Neural progenitor cell (in vitro differentiated cells): ENCODE data around the gene DOCK9. TPM values are rescaled to one million over a fixed set of nuclear protein-coding genes. Genes with fewer than 3 reads are reported as not detected.

Experiments
- DNase-seq: peaks from one replicate; pipeline ENCODE4 v3.0.0-alpha.2; 2016; ENCODE audit warnings: low spot score
- H2AFZ ChIP-seq: fragments of 200-600 bp; sonication (generic); replicated peaks from 2 replicates; pipeline ENCODE4 v1.6.1; 2016; ENCODE audit warnings: antibody characterized with exemption
- H3F3A ChIP-seq: fragments of 200-600 bp; sonication (generic); 2 replicates; pipeline ENCODE4 v1.6.1; 2016; ENCODE audit warnings: antibody characterized with exemption, low read depth
- H3K27ac ChIP-seq: fragments of 200-600 bp; sonication (generic); 2 replicates; pipeline ENCODE4 v1.5.1; 2016; ENCODE audit warnings: mild to moderate bottlenecking
- H3K27me3 ChIP-seq: fragments of 200-600 bp; sonication (generic); 2 replicates; pipeline ENCODE4 v1.6.1; 2016; ENCODE audit warnings: mild to moderate bottlenecking, moderate library complexity
- H3K36me3 ChIP-seq: fragments of 200-600 bp; sonication (generic); 2 replicates; pipeline ENCODE4 v1.5.1; 2016
- H3K4me1 ChIP-seq: fragments of 200-600 bp; sonication (generic); 2 replicates; pipeline ENCODE4 v1.6.1; 2016; ENCODE audit warnings: mixed run types
- H3K4me2 ChIP-seq: fragments of 200-600 bp; sonication (generic); 2 replicates; pipeline ENCODE4 v1.6.1; 2016
- H3K4me3 ChIP-seq: fragments of 200-600 bp; sonication (generic); 2 replicates; pipeline ENCODE4 v1.5.1; 2016
- H3K79me2 ChIP-seq: fragments of 200-600 bp; sonication (generic); 2 replicates; pipeline ENCODE4 v1.6.1; 2016; ENCODE audit warnings: low read depth
- H3K9ac ChIP-seq: fragments of 200-600 bp; sonication (generic); 2 replicates; pipeline ENCODE4 v1.6.1; 2016
- H3K9me3 ChIP-seq: fragments of 200-600 bp; sonication (generic); 2 replicates; pipeline ENCODE4 v1.5.1; 2016; ENCODE audit warnings: low read depth
- H4K20me1 ChIP-seq: fragments of 200-600 bp; sonication (generic); 2 replicates; pipeline ENCODE4 v1.6.1; 2016; ENCODE audit warnings: low read depth
- H3K27ac Mint-ChIP-seq: 3 replicates; pipeline ENCODE4 v1.8.0; 2021; ENCODE audit warnings: mixed read lengths
- H3K27me3 Mint-ChIP-seq: 2 replicates; pipeline ENCODE4 v1.8.0; 2022; ENCODE audit warnings: low read depth, mild to moderate bottlenecking, inconsistent platforms, moderate library complexity, mixed read lengths; ENCODE audit not compliant: insufficient read depth
- H3K36me3 Mint-ChIP-seq: 3 replicates; pipeline ENCODE4 v1.8.0; 2021; ENCODE audit warnings: mixed read lengths
- H3K4me1 Mint-ChIP-seq: 3 replicates; pipeline ENCODE4 v1.8.0; 2021; ENCODE audit warnings: mixed read lengths
- H3K4me3 Mint-ChIP-seq: 3 replicates; pipeline ENCODE4 v1.8.0; 2021; ENCODE audit warnings: mild to moderate bottlenecking, moderate library complexity, mixed read lengths
- H3K9me3 Mint-ChIP-seq: 3 replicates; pipeline ENCODE4 v1.8.0; 2020; ENCODE audit warnings: mixed read lengths
- EZH2 ChIP-seq: fragments of 200-600 bp; sonication (generic); IDR thresholded peaks from 2 replicates; pipeline ENCODE4 v1.6.1; 2017; ENCODE audit warnings: antibody characterized with exemption, mild to moderate bottlenecking, moderate library complexity
- EZH2phosphoT487 ChIP-seq: fragments of 200-600 bp; sonication (generic); IDR thresholded peaks from 2 replicates; pipeline ENCODE4 v1.6.1; 2017; ENCODE audit warnings: antibody characterized with exemption
- total RNA-seq: library from RNA; depleted of rRNA; stranded (reverse); fragments of >200 nt; gene quantifications from 2 replicates; pipeline ENCODE4 v1.2.3, GENCODE V29; 2015; ENCODE audit warnings: low replicate concordance
- TF ChIP-seq, protein P1 (sequence below): fragments of 200-600 bp; sonication (generic); IDR thresholded peaks from 2 replicates; pipeline ENCODE4 v1.5.1; 2017; ENCODE audit warnings: antibody characterized with exemption, mild to moderate bottlenecking

The DOCK9 gene
- total RNA-seq, 1 donor from 2014 or later, result 16.6 TPM

DNA sequence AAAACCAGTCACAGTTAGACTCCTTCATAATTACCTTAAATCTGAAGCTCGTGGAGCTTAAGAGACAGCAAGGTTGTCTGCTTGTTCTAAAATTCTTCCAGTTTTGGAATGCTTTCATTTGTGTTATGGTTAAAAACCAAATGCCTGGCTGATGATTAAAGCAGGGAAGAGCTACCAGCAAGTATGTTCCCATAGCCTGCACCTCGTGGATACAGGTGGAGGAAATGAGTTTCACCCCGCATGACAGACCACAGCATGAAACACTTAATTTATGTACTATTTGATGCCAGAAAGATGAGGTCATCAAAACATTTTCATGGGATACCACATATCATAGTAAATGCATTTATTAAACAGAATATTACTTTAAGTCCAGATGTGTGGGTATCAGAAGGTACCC, 416 bp upstream of the DOCK9 start:
- peak overlapping the region; percentile 70 for H2AFZ ChIP-seq
- Mint-ChIP-seq H3K4me3 (no peak overlapping the region), H3K9me3 (no peaks in the 10 kb centered on the region), H3K27ac (peak overlapping the region; percentile 78), H3K27me3 (peaks cover 2% of the 10 kb centered on the region), H3K36me3 (no peaks in the 10 kb centered on the region), H3K4me1 (peaks cover 41% of the 10 kb centered on the region)
- H3K4me3 ChIP-seq, result no peak overlapping the region
- H3K9ac ChIP-seq, result no peak overlapping the region
- peak overlapping the region; percentile 61 for H3K4me2 ChIP-seq
- H3K9me3 ChIP-seq, result no peaks in the 10 kb centered on the region
- H3K27ac ChIP-seq, result no peak overlapping the region
- no peak for DNase-seq
- peaks cover 16% of the 10 kb centered on the region for H3F3A ChIP-seq
- no peaks in the 10 kb centered on the region for H3K79me2 ChIP-seq
- no peaks in the 10 kb centered on the region for H4K20me1 ChIP-seq
- H3K27me3 ChIP-seq, result no peaks in the 10 kb centered on the region
- H3K36me3 ChIP-seq, result no peaks in the 10 kb centered on the region
- TF ChIP-seq EZH2, result no peak
- TF ChIP-seq, protein P1, sequence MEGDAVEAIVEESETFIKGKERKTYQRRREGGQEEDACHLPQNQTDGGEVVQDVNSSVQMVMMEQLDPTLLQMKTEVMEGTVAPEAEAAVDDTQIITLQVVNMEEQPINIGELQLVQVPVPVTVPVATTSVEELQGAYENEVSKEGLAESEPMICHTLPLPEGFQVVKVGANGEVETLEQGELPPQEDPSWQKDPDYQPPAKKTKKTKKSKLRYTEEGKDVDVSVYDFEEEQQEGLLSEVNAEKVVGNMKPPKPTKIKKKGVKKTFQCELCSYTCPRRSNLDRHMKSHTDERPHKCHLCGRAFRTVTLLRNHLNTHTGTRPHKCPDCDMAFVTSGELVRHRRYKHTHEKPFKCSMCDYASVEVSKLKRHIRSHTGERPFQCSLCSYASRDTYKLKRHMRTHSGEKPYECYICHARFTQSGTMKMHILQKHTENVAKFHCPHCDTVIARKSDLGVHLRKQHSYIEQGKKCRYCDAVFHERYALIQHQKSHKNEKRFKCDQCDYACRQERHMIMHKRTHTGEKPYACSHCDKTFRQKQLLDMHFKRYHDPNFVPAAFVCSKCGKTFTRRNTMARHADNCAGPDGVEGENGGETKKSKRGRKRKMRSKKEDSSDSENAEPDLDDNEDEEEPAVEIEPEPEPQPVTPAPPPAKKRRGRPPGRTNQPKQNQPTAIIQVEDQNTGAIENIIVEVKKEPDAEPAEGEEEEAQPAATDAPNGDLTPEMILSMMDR, result no peak
- TF ChIP-seq EZH2phosphoT487, result no peak
- peaks cover 30% of the 10 kb centered on the region for H3K4me1 ChIP-seq

GRCh38 chr13:98976941-98977340, 923 bp downstream of the DOCK9 start:
- H3K27ac ChIP-seq, result peak overlapping the region; percentile 70
- TF ChIP-seq EZH2 (no peak), EZH2phosphoT487 (no peak)
- TF ChIP-seq, protein P1, result no peak
- peak overlapping the region; percentile 2 for H3K4me3 ChIP-seq
- no peaks in the 10 kb centered on the region for H3K9me3 ChIP-seq
- H3K4me2 ChIP-seq, result peak overlapping the region; percentile 61
- peaks cover 16% of the 10 kb centered on the region for H3F3A ChIP-seq
- H3K79me2 ChIP-seq, result no peaks in the 10 kb centered on the region
- no peak overlapping the region for H3K9ac ChIP-seq
- Mint-ChIP-seq H3K4me3 (peak overlapping the region; percentile 54), H3K9me3 (no peaks in the 10 kb centered on the region), H3K4me1 (peaks cover 48% of the 10 kb centered on the region), H3K27ac (no peak overlapping the region), H3K27me3 (no peaks in the 10 kb centered on the region), H3K36me3 (no peaks in the 10 kb centered on the region)
- DNase-seq, result no peak
- H3K4me1 ChIP-seq, result peaks cover 39% of the 10 kb centered on the region
- H4K20me1 ChIP-seq, result no peaks in the 10 kb centered on the region
- no peaks in the 10 kb centered on the region for H3K27me3 ChIP-seq
- no peaks in the 10 kb centered on the region for H3K36me3 ChIP-seq
- H2AFZ ChIP-seq, result no peak overlapping the region

GRCh38 chr13:98976338-98976737, 1.5 kb downstream of the DOCK9 start:
- Histone ChIP-seq H3K4me3 (peak overlapping the region; percentile 2), H4K20me1 (no peaks in the 10 kb centered on the region), H3K4me1 (peaks cover 39% of the 10 kb centered on the region), H3K27me3 (no peaks in the 10 kb centered on the region), H3K79me2 (no peaks in the 10 kb centered on the region), H3F3A (peaks cover 16% of the 10 kb centered on the region), H3K9me3 (no peaks in the 10 kb centered on the region), H3K36me3 (no peaks in the 10 kb centered on the region), H3K27ac (peak overlapping the region; percentile 70), H3K4me2 (peak overlapping the region; percentile 61), H2AFZ (no peak overlapping the region), H3K9ac (no peak overlapping the region)
- no peak for DNase-seq
- no peak for TF ChIP-seq EZH2
- TF ChIP-seq, protein P1, result no peak
- no peak for TF ChIP-seq EZH2phosphoT487
- no peaks in the 10 kb centered on the region for H3K9me3 Mint-ChIP-seq
- peak overlapping the region; percentile 62 for H3K27ac Mint-ChIP-seq
- no peaks in the 10 kb centered on the region for H3K27me3 Mint-ChIP-seq
- no peaks in the 10 kb centered on the region for H3K36me3 Mint-ChIP-seq
- H3K4me1 Mint-ChIP-seq, result peaks cover 48% of the 10 kb centered on the region
- H3K4me3 Mint-ChIP-seq, result peak overlapping the region; percentile 54
